K562 (cell line): ENCODE measurements around the gene SPATS1. TPM values are rescaled to one million over a fixed set of nuclear protein-coding genes. Genes with fewer than 3 reads are reported as not detected.

Experiments
- BHLHE40 ChIP-seq: IDR thresholded peaks from 2 replicates; pipeline ENCODE4 v1.6.1; 2011; ENCODE audit warnings: low read length, improper control_type of control experiment
- BRCA1 ChIP-seq, 2 experiments: fragments of 450-650 bp in 1 of 2; sonication (generic) in 1 of 2; formaldehyde crosslinking in 1 of 2; IDR thresholded peaks; 2 replicates each; pipeline versions ENCODE4 v1.5.0 to v1.6.1; 2017 to 2020; ENCODE audit warnings: mild to moderate bottlenecking in 1 of 2, missing genetic modification reagents in 1 of 2
- CBFA2T3 ChIP-seq: fragments of 450-650 bp; IDR thresholded peaks from 2 replicates; pipeline ENCODE4 v1.6.1; 2017
- CEBPB ChIP-seq: fragments of 450-650 bp; IDR thresholded peaks from 2 replicates; pipeline ENCODE4 v1.6.1; 2016; ENCODE audit warnings: missing genetic modification characterization, missing compliant biosample characterization
- CREM ChIP-seq: IDR thresholded peaks from 2 replicates; pipeline ENCODE4 v1.6.1; 2014; ENCODE audit warnings: antibody characterized with exemption, low read depth
- ELF1 ChIP-seq: fragments of 200-800 bp; sonication (Bioruptor generic); IDR thresholded peaks from 2 replicates; pipeline ENCODE4 v1.6.1; 2016; ENCODE audit warnings: missing genetic modification characterization, missing compliant biosample characterization
- FOXJ2 ChIP-seq: fragments of 200-800 bp; sonication (Bioruptor generic); IDR thresholded peaks from 2 replicates; pipeline ENCODE4 v1.6.1; 2016; ENCODE audit warnings: missing genetic modification characterization, missing compliant biosample characterization
- GABPB1 ChIP-seq: sonication (generic); formaldehyde crosslinking; IDR thresholded peaks from 2 replicates; pipeline ENCODE4 v1.8.0; 2022; ENCODE audit warnings: mild to moderate bottlenecking, missing genetic modification reagents
- HNRNPUL1 ChIP-seq: fragments of 200-400 bp; formaldehyde crosslinking; IDR thresholded peaks from 2 replicates; pipeline ENCODE4 v1.6.1; 2017; ENCODE audit warnings: low read length
- JUND ChIP-seq, 2 experiments: IDR thresholded peaks; 2 replicates in 1 of 2; 3 replicates in 1 of 2; pipeline ENCODE4 v1.6.1; 2011; ENCODE audit warnings: borderline replicate concordance in 2 of 2, low read depth in 2 of 2, low read length in 2 of 2, improper control_type of control experiment in 1 of 2, missing biosample characterization in 1 of 2, missing genetic modification characterization in 1 of 2, missing genetic modification reagents in 1 of 2
- KAT2B ChIP-seq: IDR thresholded peaks from one replicate; pipeline ENCODE4 v1.6.1; 2012; ENCODE audit warnings: low read depth, mild to moderate bottlenecking, control low read depth, inconsistent platforms, low read length, moderate library complexity
- KHSRP ChIP-seq: fragments of 450-650 bp; IDR thresholded peaks from 2 replicates; pipeline ENCODE4 v1.6.1; 2017
- MAFK ChIP-seq: IDR thresholded peaks from 2 replicates; pipeline ENCODE4 v1.6.1; 2011; ENCODE audit warnings: low read length, improper control_type of control experiment
- MED1 ChIP-seq: sonication (generic); formaldehyde crosslinking; IDR thresholded peaks from 2 replicates; pipeline ENCODE4 v1.8.1; 2023; ENCODE audit warnings: missing genetic modification reagents, borderline replicate concordance
- PATZ1 ChIP-seq: fragments of 250-450 bp; sonication (Bioruptor Pico); IDR thresholded peaks from 2 replicates; pipeline ENCODE4 v1.5.0; 2020; ENCODE audit warnings: mild to moderate bottlenecking, borderline replicate concordance
- RAD21 ChIP-seq, 2 experiments: fragments of 250-450 bp in 1 of 2; fragments of 450-650 bp in 1 of 2; sonication (Bioruptor Pico) in 1 of 2; formaldehyde crosslinking in 1 of 2; IDR thresholded peaks in 1 of 2; conservative IDR thresholded peaks in 1 of 2; 2 replicates each; pipeline versions ENCODE4 v1.4.0 to v1.8.0; 2020 to 2022; ENCODE audit warnings: mild to moderate bottlenecking in 2 of 2, moderate library complexity in 1 of 2
- RB1 ChIP-seq: fragments of 450-650 bp; IDR thresholded peaks from 2 replicates; pipeline ENCODE4 v1.6.1; 2017; ENCODE audit warnings: low read depth, mild to moderate bottlenecking
- RUNX1 ChIP-seq: sonication (generic); IDR thresholded peaks from 2 replicates; pipeline ENCODE4 v1.6.1; 2016; ENCODE audit warnings: antibody characterized with exemption, low read depth
- SMARCE1 ChIP-seq: fragments of 450-650 bp; IDR thresholded peaks from 2 replicates; pipeline ENCODE4 v1.7.1; 2016; ENCODE audit warnings: mild to moderate bottlenecking
- SPI1 ChIP-seq: IDR thresholded peaks from 2 replicates; pipeline ENCODE4 v1.6.1; 2011; ENCODE audit warnings: low read depth, low read length, control low read depth, borderline replicate concordance
- XRCC4 ChIP-seq: IDR thresholded peaks from one replicate; pipeline ENCODE4 v1.6.1; 2011; ENCODE audit not compliant: insufficient read depth, insufficient read length; ENCODE audit errors: extremely low read depth
- ZNF695 ChIP-seq: fragments of 450-650 bp; formaldehyde crosslinking; IDR thresholded peaks from 2 replicates; pipeline ENCODE4 v1.4.0; 2020; ENCODE audit warnings: mild to moderate bottlenecking, moderate library complexity
- polyA plus RNA-seq, 8 experiments: library from polyadenylated mRNA; depleted of rRNA in 4 of 8; stranded (reverse) in 5 of 8; unstranded in 3 of 8; fragments of >200 nt; fragmentation: Nextera tagmentation in 2 of 8; fragmentation: Illumina TruSeq in 1 of 8; extraction: Ambion mirVana in 2 of 8; extraction: Trizol in 1 of 8; gene quantifications; 2 replicates each; pipeline versions ENCODE4 v1.2.1 to v1.2.3, GENCODE V29; 2011 to 2014; ENCODE audit warnings: inconsistent platforms in 1 of 8, missing spikeins in 1 of 8
- total RNA-seq, 7 experiments: library from RNA; depleted of rRNA in 6 of 7; stranded (reverse); fragments of >200 nt in 6 of 7; fragmentation: Illumina TruSeq in 2 of 7; extraction: Trizol in 2 of 7; gene quantifications; 2 replicates each; pipeline versions ENCODE4 v1.2.1 to v1.2.3, GENCODE V29; 2011 to 2021; ENCODE audit warnings: low replicate concordance in 1 of 7
- TF ChIP-seq, protein P1 (sequence below): fragments of 450-650 bp; formaldehyde crosslinking; IDR thresholded peaks from 2 replicates; pipeline ENCODE4 v1.4.0; 2020; ENCODE audit warnings: mild to moderate bottlenecking, moderate library complexity
- TF ChIP-seq, protein P2 (sequence below): fragments of 450-650 bp; IDR thresholded peaks from 2 replicates; pipeline ENCODE4 v1.6.1; 2016; ENCODE audit warnings: antibody characterized with exemption

The SPATS1 gene
- total and polyA plus RNA-seq, 9 of the 15 experiments (the other 6 are each of a cell fraction or from before 2014, with no cell fraction given): not detected

- TF ChIP-seq RB1 (peak; percentile 62; the same call in 1 of the 2 replicates), ZNF695 (no peak), KHSRP (no peak), MED1 (CRISPR knock-in tag) (no peak), ELF1 (no peak), RUNX1 (no peak), FOXJ2 (tag) (no peak), HNRNPUL1 (no peak), PATZ1 (CRISPR knock-in tag) (no peak), CREM (peak; percentile 60), XRCC4 (no peak), CEBPB (tag) (no peak), BHLHE40 (no peak), JUND (IDR thresholded peaks at IDR 0.05; ENCODE audit: borderline replicate concordance, low read depth, low read length) (0 out of 2 replicates have a peak, but pooled peaks have one; percentile 41), JUND (tag; IDR thresholded peaks at IDR 0.05; ENCODE audit: borderline replicate concordance, low read depth, low read length) (peak; percentile 16; the same call in 1 of the 3 replicates), RAD21 (CRISPR knock-in tag; conservative IDR thresholded peaks at IDR 0.05 in 1 of 2, IDR thresholded peaks at IDR 0.05 in 1 of 2) (peak; percentile 90 to 97), KAT2B (no peak), GABPB1 (peak; percentile 41; the same call in 1 of the 2 replicates), BRCA1 (IDR thresholded peaks at IDR 0.05) (no peak), BRCA1 (CRISPR knock-in tag; IDR thresholded peaks at IDR 0.05) (no peak), SPI1 (peak; percentile 25; the same call in 1 of the 2 replicates), CBFA2T3 (no peak), SMARCE1 (no peak), MAFK (no peak)
- TF ChIP-seq, protein P1, sequence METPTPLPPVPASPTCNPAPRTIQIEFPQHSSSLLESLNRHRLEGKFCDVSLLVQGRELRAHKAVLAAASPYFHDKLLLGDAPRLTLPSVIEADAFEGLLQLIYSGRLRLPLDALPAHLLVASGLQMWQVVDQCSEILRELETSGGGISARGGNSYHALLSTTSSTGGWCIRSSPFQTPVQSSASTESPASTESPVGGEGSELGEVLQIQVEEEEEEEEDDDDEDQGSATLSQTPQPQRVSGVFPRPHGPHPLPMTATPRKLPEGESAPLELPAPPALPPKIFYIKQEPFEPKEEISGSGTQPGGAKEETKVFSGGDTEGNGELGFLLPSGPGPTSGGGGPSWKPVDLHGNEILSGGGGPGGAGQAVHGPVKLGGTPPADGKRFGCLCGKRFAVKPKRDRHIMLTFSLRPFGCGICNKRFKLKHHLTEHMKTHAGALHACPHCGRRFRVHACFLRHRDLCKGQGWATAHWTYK: no peak
- TF ChIP-seq, protein P2, sequence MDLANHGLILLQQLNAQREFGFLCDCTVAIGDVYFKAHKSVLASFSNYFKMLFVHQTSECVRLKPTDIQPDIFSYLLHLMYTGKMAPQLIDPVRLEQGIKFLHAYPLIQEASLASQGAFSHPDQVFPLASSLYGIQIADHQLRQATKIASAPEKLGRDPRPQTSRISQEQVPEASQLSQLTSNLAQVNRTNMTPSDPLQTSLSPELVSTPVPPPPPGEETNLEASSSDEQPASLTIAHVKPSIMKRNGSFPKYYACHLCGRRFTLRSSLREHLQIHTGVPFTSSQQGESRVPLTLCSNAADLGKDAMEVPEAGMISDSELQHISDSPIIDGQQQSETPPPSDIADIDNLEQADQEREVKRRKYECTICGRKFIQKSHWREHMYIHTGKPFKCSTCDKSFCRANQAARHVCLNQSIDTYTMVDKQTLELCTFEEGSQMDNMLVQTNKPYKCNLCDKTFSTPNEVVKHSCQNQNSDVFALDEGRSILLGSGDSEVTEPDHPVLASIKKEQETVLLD: no peak
These were observed 4.0 kb upstream of the SPATS1 start (continued) for GRCh38 chr6:44338228-44339122.
